Skeletal muscle cell (primary cell): ENCODE measurements around the gene GORASP1.
"Not testable (repeated sequence)": the region's sequence is repeated elsewhere in the genome, so short reads cannot be mapped to it uniquely, and the experiment has no call there.

ENCODE experiments used
- DNase-seq: peaks from one replicate; pipeline ENCODE4 v3.0.0-alpha.2; 2010; ENCODE audit warnings: low read depth
- H3K4me3 ChIP-seq: 2 replicates; pipeline ENCODE4 v1.5.1; 2011; ENCODE audit warnings: low read depth, mild to moderate bottlenecking, control low read depth, low read length, moderate library complexity

The GORASP1 gene

GRCh38 chr3:39086144-39086543 is 21.3 kb downstream of the GORASP1 start:
- no peak for DNase-seq
- H3K4me3 ChIP-seq, result no peak overlapping the region

GRCh38 chr3:39082666-39083313 is 24.6 kb downstream of the GORASP1 start:
- no peak for DNase-seq
- H3K4me3 ChIP-seq, result no peak overlapping the region

- H3K4me3 ChIP-seq, result no peak overlapping the region
- no peak for DNase-seq
These were observed 27.4 kb downstream of the GORASP1 start for GRCh38 chr3:39080026-39080425.

GRCh38 chr3:39079530-39079929 is 27.9 kb downstream of the GORASP1 start:
- no peak for DNase-seq
- no peak overlapping the region for H3K4me3 ChIP-seq

- H3K4me3 ChIP-seq, result no peak overlapping the region
- DNase-seq, result no peak
These were observed 31.5 kb downstream of the GORASP1 start for GRCh38 chr3:39075910-39076309.

- DNase-seq, result no peak
- H3K4me3 ChIP-seq, result no peak overlapping the region
These were observed 38.9 kb downstream of the GORASP1 start for GRCh38 chr3:39068556-39068955.

GRCh38 chr3:39067286-39067685 is 40.1 kb downstream of the GORASP1 start:
- DNase-seq, result no peak
- no peak overlapping the region for H3K4me3 ChIP-seq

GRCh38 chr3:39065197-39065596 is 42.2 kb downstream of the GORASP1 start:
- H3K4me3 ChIP-seq, result no peak overlapping the region
- DNase-seq, result no peak

GRCh38 chr3:39064646-39065045 is 42.8 kb downstream of the GORASP1 start:
- H3K4me3 ChIP-seq, result no peak overlapping the region
- no peak for DNase-seq

GRCh38 chr3:39063143-39063542 is 44.3 kb downstream of the GORASP1 start:
- no peak overlapping the region for H3K4me3 ChIP-seq
- no peak for DNase-seq

- no peak overlapping the region for H3K4me3 ChIP-seq
- DNase-seq, result no peak
These were observed 45.2 kb downstream of the GORASP1 start for GRCh38 chr3:39062180-39062579.

GRCh38 chr3:39061228-39061627 is 46.2 kb downstream of the GORASP1 start:
- DNase-seq, H3K4me3 ChIP-seq: not testable (repeated sequence)

- no peak overlapping the region for H3K4me3 ChIP-seq
- DNase-seq, result no peak
These were observed 51.3 kb downstream of the GORASP1 start for GRCh38 chr3:39056151-39056550.

- H3K4me3 ChIP-seq, result no peak overlapping the region
These were observed 53.7 kb downstream of the GORASP1 start for GRCh38 chr3:39053696-39054095.

GRCh38 chr3:39052583-39052982 is 54.8 kb downstream of the GORASP1 start:
- H3K4me3 ChIP-seq, result peak overlapping the region; percentile 89
- no peak for DNase-seq

More at GRCh38 chr3:39053696-39054095, 53.7 kb downstream of the GORASP1 start:
- no peak for DNase-seq

- peak; percentile 71 for DNase-seq
These were observed 55.5 kb downstream of the GORASP1 start, which contains the start of the genes SCN11A and WDR48 for GRCh38 chr3:39051649-39052561. Gene SCN11A, minus strand, starts transcription at chr3:39051944. Its CDS starts 101,582 bp downstream, at chr3:38950362. Gene WDR48, plus strand, starts transcription at chr3:39052016. Its CDS starts 10 bp downstream, at chr3:39052026.

GRCh38 chr3:39050029-39050428 is 57.4 kb downstream of the GORASP1 start:
- H3K4me3 ChIP-seq, result no peak overlapping the region
- no peak for DNase-seq

More at GRCh38 chr3:39051649-39052561, 55.5 kb downstream of the GORASP1 start, which contains the start of the genes SCN11A and WDR48:
- peak within 1 kb of the TSS; percentile 89 for H3K4me3 ChIP-seq
